OCI-LY3 (cell line): ENCODE results near the gene IPP.

Experiments
- EZH2phosphoT487 ChIP-seq: fragments of 200-600 bp; shearing (Covaris generic); IDR thresholded peaks from 2 replicates; pipeline ENCODE4 v1.6.1; 2018; ENCODE audit warnings: antibody characterized with exemption, mixed run types, low read depth
- TF ChIP-seq, protein P1 (sequence below): fragments of 200-600, 300-600 bp; sonication (generic); IDR thresholded peaks from 2 replicates; pipeline ENCODE4 v1.5.1; 2014; ENCODE audit warnings: antibody characterized with exemption, low read length, low read depth

DNA sequence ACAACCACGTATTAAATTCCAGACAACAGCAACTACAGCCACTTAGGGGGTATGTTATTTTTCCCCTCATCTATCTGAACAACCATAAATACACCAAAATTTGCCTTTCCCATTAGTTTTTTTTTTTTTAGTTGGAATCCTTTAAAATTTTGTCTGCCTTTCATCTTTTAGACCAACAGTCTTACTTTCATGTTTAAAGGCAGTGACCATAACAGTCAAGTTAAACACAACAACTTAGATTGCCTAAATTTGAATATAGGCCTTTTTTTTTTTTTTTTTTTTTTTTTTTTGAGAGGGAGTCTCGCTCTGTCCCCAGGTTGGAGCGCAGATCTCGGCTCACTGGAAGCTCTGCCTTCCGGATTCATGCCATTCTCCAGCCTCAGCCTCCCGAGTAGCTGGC is 67.5 kb downstream of the IPP start:
- TF ChIP-seq, protein P1, sequence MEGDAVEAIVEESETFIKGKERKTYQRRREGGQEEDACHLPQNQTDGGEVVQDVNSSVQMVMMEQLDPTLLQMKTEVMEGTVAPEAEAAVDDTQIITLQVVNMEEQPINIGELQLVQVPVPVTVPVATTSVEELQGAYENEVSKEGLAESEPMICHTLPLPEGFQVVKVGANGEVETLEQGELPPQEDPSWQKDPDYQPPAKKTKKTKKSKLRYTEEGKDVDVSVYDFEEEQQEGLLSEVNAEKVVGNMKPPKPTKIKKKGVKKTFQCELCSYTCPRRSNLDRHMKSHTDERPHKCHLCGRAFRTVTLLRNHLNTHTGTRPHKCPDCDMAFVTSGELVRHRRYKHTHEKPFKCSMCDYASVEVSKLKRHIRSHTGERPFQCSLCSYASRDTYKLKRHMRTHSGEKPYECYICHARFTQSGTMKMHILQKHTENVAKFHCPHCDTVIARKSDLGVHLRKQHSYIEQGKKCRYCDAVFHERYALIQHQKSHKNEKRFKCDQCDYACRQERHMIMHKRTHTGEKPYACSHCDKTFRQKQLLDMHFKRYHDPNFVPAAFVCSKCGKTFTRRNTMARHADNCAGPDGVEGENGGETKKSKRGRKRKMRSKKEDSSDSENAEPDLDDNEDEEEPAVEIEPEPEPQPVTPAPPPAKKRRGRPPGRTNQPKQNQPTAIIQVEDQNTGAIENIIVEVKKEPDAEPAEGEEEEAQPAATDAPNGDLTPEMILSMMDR: no peak
- TF ChIP-seq EZH2phosphoT487: no peak
